ENCODE data around the gene SETD5.

DNA sequence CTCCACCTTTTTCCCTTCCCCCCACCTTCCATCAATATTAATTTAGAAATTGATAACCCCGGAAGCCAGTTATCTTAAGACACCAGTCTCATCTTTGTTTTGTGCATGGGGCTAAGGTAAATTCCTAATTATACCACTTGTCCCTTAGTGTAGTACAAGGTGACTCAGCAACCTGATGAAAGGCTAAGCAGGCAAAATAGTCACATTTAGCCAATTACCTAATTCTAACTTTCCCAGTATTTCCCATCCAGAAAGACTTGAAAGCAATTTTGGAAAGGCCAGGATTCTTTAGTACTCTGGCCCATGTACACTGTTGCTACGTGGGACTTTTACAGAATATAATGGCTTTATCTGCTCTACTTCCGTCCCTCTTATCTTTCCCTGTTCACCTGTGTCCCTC is 72.6 kb downstream of the SETD5 start:
- TF ChIP-seq, protein P1, sequence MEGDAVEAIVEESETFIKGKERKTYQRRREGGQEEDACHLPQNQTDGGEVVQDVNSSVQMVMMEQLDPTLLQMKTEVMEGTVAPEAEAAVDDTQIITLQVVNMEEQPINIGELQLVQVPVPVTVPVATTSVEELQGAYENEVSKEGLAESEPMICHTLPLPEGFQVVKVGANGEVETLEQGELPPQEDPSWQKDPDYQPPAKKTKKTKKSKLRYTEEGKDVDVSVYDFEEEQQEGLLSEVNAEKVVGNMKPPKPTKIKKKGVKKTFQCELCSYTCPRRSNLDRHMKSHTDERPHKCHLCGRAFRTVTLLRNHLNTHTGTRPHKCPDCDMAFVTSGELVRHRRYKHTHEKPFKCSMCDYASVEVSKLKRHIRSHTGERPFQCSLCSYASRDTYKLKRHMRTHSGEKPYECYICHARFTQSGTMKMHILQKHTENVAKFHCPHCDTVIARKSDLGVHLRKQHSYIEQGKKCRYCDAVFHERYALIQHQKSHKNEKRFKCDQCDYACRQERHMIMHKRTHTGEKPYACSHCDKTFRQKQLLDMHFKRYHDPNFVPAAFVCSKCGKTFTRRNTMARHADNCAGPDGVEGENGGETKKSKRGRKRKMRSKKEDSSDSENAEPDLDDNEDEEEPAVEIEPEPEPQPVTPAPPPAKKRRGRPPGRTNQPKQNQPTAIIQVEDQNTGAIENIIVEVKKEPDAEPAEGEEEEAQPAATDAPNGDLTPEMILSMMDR (IDR thresholded peaks at IDR 0.05): no peak
- TF ChIP-seq EZH2 (IDR thresholded peaks at IDR 0.05; ENCODE audit: borderline replicate concordance, insufficient read depth, low read depth, low read length, poor library complexity, severe bottlenecking): no peak

Measured in B cell (primary cell).